ENCODE results near the gene TESK1.
"Not testable (repeated sequence)": the region's sequence is repeated elsewhere in the genome, so short reads cannot be mapped to it uniquely, and the experiment has no call there.

TESK1 gene

DNA sequence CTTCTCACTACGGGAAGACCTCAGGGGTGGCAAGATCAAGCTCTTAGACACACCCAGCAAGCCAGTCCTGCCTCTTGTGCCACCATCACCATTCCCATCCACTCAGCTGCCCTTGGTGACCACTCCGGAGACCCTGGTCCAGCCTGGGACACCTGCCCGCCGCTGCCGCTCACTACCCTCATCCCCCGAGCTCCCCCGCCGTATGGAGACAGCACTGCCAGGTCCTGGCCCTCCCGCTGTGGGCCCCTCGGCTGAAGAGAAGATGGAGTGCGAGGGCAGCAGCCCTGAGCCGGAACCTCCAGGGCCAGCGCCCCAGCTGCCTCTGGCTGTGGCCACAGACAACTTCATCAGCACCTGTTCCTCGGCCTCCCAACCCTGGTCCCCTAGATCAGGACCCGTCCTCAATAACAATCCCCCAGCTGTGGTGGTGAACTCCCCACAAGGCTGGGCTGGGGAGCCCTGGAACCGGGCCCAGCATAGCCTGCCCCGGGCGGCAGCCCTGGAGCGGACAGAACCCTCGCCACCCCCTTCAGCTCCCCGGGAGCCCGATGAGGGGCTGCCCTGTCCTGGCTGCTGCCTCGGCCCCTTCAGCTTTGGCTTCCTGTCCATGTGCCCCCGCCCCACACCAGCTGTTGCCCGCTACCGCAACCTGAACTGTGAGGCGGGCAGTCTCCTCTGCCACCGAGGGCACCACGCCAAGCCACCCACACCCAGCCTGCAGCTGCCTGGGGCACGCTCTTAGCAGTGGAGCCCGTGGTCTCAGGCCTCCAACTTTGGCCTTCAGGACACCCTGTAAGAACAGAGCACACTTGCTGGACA, 4.1 kb downstream of the TESK1 start:
- TF ChIP-seq, protein P1, sequence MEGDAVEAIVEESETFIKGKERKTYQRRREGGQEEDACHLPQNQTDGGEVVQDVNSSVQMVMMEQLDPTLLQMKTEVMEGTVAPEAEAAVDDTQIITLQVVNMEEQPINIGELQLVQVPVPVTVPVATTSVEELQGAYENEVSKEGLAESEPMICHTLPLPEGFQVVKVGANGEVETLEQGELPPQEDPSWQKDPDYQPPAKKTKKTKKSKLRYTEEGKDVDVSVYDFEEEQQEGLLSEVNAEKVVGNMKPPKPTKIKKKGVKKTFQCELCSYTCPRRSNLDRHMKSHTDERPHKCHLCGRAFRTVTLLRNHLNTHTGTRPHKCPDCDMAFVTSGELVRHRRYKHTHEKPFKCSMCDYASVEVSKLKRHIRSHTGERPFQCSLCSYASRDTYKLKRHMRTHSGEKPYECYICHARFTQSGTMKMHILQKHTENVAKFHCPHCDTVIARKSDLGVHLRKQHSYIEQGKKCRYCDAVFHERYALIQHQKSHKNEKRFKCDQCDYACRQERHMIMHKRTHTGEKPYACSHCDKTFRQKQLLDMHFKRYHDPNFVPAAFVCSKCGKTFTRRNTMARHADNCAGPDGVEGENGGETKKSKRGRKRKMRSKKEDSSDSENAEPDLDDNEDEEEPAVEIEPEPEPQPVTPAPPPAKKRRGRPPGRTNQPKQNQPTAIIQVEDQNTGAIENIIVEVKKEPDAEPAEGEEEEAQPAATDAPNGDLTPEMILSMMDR (IDR thresholded peaks at IDR 0.05) = no peak
- no peak for TF ChIP-seq ZFX (IDR thresholded peaks at IDR 0.05; ENCODE audit: borderline replicate concordance)
- H3K27ac ChIP-seq = no peak overlapping the region

DNA sequence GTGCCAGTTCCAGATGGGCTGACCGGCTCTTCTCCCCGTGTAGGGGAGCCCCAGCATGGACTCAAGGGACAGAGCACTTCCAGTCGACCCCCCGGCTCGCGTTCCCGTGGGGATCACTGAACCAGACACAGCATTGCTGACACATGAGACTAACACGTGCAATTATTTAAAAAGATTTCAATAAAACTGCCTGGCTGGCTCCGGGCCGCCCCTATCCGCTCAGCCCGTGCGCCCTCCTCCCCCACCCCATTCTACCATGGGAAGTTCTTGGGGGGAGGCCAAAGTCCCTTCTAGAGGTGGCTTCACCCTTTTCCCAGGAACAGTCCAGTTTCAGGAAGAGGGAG, 4.7 kb downstream of the TESK1 start:
- no peak overlapping the region for H3K27ac ChIP-seq
- TF ChIP-seq, protein P1 (IDR thresholded peaks at IDR 0.05) = no peak
- TF ChIP-seq ZFX (IDR thresholded peaks at IDR 0.05; ENCODE audit: borderline replicate concordance) = no peak

DNA sequence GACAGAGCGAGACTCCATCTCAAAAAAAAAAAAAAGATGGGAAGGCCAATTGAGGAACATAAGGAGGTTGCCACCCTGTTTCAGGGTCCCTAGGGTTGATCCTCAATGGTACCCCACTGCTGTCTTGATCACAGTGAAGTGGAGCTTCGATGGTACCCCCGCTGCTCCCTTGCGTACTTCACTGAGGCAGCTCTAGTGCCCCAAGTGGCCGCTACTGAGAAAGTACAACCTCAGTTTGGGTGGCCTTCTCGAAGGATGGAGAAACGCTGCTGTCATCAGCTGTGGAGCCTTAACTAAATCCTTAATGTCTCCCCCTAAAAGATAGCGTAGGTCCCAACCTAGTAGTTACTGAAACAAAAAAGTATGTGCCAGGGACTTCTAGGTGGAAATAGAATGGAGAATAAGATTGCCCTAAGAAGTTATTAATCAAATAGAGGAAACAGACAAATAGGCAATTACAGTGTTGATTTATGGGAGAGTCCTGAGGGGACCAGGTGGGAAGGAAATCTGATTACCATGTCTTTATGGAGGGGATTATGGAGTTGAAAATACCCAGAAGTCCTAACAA, 6.3 kb downstream of the TESK1 start:
- TF ChIP-seq ZFX (IDR thresholded peaks at IDR 0.05; ENCODE audit: borderline replicate concordance) = no peak
- TF ChIP-seq, protein P1 (IDR thresholded peaks at IDR 0.05) = peak; percentile 86
- H3K27ac ChIP-seq = no peak overlapping the region

DNA sequence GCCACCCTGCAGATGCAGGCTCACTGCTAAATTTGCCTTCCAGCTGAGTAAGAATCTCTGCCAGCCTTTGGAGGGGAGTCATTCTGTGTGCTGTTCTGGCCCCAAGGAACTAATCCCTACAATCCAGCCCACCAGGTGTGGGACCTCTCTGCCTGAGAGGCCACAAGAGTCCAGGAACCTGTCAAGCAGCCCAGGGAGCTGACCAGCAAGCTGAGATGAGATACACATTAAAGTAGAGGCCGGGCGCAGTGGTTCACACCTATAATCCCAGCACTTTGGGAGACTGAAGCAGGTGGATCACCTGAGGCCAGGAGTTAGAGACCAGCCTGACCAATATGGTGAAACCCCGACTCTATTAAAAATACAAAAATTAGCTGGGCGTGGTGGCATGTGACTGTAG, 7.0 kb downstream of the TESK1 start:
- not testable (repeated sequence) for H3K27ac ChIP-seq

DNA sequence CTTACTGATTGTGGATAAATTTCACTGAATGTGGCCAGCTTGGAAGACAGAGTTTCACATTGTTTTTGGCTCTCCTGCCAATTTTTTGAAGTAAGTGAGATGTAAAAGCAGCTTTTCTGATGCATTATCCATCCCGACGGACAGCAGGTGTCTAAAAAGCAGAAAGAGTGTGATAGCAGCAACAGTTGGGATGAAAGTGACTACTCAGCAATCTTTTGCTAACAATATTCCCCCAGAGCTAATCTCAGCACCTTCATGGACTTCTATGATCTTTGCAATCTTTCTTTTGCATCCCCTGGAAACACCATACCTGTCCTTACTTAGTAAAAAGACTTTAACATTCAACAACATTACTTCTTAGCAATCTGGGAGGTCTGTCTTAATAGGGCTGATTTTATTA, 7.8 kb downstream of the TESK1 start:
- no peak overlapping the region for H3K27ac ChIP-seq

DNA sequence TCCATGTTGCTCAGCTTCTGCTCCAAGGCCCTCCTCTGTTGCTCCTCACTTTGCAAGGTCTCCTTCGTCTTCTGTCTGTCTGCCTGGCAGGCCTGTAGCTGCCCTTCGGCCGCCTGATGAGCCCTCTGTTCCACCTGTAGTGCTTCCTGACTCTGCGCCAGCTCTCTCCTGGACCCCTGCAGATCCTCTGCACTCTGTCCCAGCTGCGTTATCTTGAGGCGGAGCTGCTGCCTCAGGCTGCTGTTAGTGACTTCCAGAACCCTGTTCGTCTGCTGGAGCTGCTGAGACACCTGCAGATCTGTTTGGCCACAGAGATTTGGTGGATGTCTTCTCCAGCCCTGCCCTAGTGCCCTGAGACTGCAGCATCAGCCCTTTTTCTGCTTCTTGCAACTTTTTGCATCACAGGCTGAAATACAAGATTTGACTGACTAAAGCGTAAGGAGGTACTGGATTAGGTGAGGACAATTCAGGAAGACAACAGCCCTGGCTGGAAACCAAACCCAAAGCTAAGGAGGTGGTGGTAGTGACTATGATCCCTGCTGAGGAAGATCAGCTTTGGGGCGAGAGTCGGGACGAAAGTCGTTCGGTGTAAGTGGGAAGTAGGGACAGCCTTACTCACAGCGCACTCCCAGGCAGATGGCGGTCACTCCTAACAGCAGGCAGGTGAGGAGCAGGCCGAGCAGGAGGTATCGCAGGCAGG, 11.1 kb downstream of the TESK1 start:
- TF ChIP-seq, protein P1 (IDR thresholded peaks at IDR 0.05) = no peak
- TF ChIP-seq ZFX (IDR thresholded peaks at IDR 0.05; ENCODE audit: borderline replicate concordance) = no peak
- no peak overlapping the region for H3K27ac ChIP-seq

More for the DNA sequence above, 7.8 kb downstream of the TESK1 start:
- no peak for TF ChIP-seq ZFX (IDR thresholded peaks at IDR 0.05; ENCODE audit: borderline replicate concordance)
- TF ChIP-seq, protein P1 (IDR thresholded peaks at IDR 0.05) = no peak

DNA sequence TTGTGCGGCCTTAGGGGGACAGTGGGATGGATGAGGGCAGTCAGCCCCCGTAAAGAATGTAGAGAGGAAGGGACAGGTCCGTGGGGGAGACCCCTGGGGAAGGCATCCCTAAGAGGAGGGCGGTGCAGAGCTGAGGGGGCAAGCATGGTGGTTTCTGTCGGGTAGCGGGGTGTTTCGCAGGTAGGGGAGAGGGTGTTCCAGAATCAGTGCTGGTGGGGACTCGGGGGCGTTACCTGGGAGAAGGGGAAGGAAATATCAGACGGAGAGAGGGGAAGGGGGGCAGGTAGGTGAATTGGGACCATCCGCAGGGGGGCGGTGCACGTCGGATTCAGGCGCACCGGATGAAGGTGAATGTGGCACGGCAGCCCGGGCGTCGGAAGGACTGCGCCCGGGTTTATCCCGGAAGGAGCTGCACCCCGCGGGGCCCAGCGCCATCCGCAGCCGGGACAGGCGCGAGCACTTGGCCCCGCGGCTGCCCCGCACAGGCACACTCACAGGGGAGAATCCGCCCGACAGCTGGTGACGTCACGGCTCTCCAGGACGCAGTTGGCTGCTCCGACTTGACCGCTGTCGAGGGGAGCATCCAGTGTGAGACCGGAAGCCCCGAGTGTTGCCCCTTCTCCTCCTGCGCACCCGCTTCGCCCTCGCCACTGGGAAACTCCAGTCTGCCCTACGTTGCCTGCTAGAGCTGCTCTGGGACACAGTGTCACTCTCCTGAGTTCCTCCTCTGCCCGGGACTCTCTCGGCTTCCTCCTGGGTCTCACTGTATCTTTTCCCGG, 11.8 kb downstream of the TESK1 start:
- no peak overlapping the region for H3K27ac ChIP-seq
- TF ChIP-seq ZFX (IDR thresholded peaks at IDR 0.05; ENCODE audit: borderline replicate concordance) = no peak
- TF ChIP-seq, protein P1 (IDR thresholded peaks at IDR 0.05) = peak; percentile 13; the same call in 1 of the 2 replicates

All from 22Rv1 (cell line).